HEK293 (cell line): Measurements from ENCODE around the gene RPRML.

Experiments used
- CTCF ChIP-seq: fragments of 450-650 bp; formaldehyde crosslinking; IDR thresholded peaks from 2 replicates; pipeline ENCODE4 v1.5.1; 2016; ENCODE audit warnings: missing biosample characterization, missing genetic modification characterization
- MZF1 ChIP-seq: fragments of 450-650 bp; formaldehyde crosslinking; IDR thresholded peaks from 2 replicates; pipeline ENCODE4 v1.5.1; 2017; ENCODE audit warnings: missing biosample characterization, missing genetic modification characterization, borderline replicate concordance
- ZBTB11 ChIP-seq: fragments of 450-650 bp; formaldehyde crosslinking; conservative IDR thresholded peaks from 2 replicates; pipeline ENCODE4 v1.5.1; 2016; ENCODE audit warnings: low read depth, missing biosample characterization, missing genetic modification characterization
- ZBTB49 ChIP-seq: fragments of 450-650 bp; formaldehyde crosslinking; IDR thresholded peaks from 2 replicates; pipeline ENCODE4 v1.5.1; 2016; ENCODE audit warnings: missing biosample characterization, missing genetic modification characterization, low read depth

- TF ChIP-seq CTCF (tag by site-specific recombination) (no peak), MZF1 (tag by site-specific recombination) (no peak), ZBTB11 (no peak), ZBTB49 (tag by site-specific recombination) (no peak)
Observed at GRCh38 chr17:46968224-46968834, 10.7 kb downstream of the RPRML start.
